ENCODE results near the gene COQ2.

The COQ2 gene

DNA sequence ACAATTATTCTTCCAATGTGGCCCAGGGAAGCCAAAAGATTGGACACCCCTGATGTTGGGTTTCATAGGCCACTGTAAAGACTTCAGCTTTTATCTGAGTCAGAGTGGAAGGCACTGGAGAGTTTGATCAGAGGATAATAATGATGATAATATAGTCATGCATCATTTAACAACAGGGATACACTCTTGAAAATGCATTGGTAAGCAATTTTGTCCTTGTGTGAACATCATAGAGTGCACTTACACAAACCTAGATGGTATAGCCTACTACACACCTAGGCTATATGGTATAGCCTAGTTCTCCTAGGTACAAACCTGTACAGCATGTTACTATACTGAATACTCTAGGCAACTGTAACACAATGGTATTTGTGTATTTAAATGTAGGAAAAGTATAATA is 70.5 kb downstream of the COQ2 start:
- no peak for DNase-seq
